ENCODE measurements around the gene ZNF609.
A peak's percentile ranks its signal among the peaks of the same experiment; 100 is the strongest.

ZNF609 gene

GRCh38 chr15:64702816-64703631, 242.6 kb downstream of the ZNF609 start:
- DNase-seq: peak; percentile 91

- DNase-seq: no peak
These were observed 243.2 kb downstream of the ZNF609 start for GRCh38 chr15:64703632-64703959.

- DNase-seq: no peak
These were observed 244.6 kb downstream of the ZNF609 start for GRCh38 chr15:64705006-64705405.

- DNase-seq: no peak
These were observed 245.9 kb downstream of the ZNF609 start for GRCh38 chr15:64706011-64706911.

- DNase-seq: no peak
These were observed 250.5 kb downstream of the ZNF609 start for GRCh38 chr15:64710676-64711428.

GRCh38 chr15:64712353-64712752, 252.0 kb downstream of the ZNF609 start:
- no peak for DNase-seq

GRCh38 chr15:64713592-64713991, 253.2 kb downstream of the ZNF609 start:
- DNase-seq: no peak

GRCh38 chr15:64716452-64716851, 256.1 kb downstream of the ZNF609 start:
- DNase-seq: no peak

GRCh38 chr15:64717130-64717529, 256.8 kb downstream of the ZNF609 start:
- no peak for DNase-seq

GRCh38 chr15:64717735-64718495, 257.5 kb downstream of the ZNF609 start:
- no peak for DNase-seq

GRCh38 chr15:64720188-64720587, 259.8 kb downstream of the ZNF609 start:
- DNase-seq: no peak

GRCh38 chr15:64730151-64730550, 269.8 kb downstream of the ZNF609 start:
- no peak for DNase-seq

- peak; percentile 78 for DNase-seq
These were observed 270.8 kb downstream of the ZNF609 start for GRCh38 chr15:64731012-64731804.

GRCh38 chr15:64731805-64732151, 271.4 kb downstream of the ZNF609 start:
- no peak for DNase-seq

- DNase-seq: no peak
These were observed 271.9 kb downstream of the ZNF609 start for GRCh38 chr15:64732156-64732860.
